Mucosa of descending colon (tissue), 3 donors: ENCODE measurements around the gene CFAP77. TPM values are rescaled to one million over a fixed set of nuclear protein-coding genes. Genes with fewer than 3 reads are reported as not detected.

Experiments used
- ATAC-seq: fragments of 200-7000 bp; cut with Tn5 transposase; one replicate; pipeline ENCODE4 v1.9.1; 2020; ENCODE audit warnings: mild to moderate bottlenecking, moderate library complexity
- DNase-seq, 3 donors: peaks; one replicate each; pipeline ENCODE4 v3.0.0-alpha.2; 2020
- H3K36me3 ChIP-seq: fragments of 200-600 bp; one replicate; pipeline ENCODE4 v1.8.0; 2021; ENCODE audit warnings: low read depth, mild to moderate bottlenecking
- H3K4me1 ChIP-seq: fragments of 200-600 bp; one replicate; pipeline ENCODE4 v1.8.0; 2021; ENCODE audit warnings: low read depth, mild to moderate bottlenecking
- H3K4me3 ChIP-seq: fragments of 200-600 bp; one replicate; pipeline ENCODE4 v1.8.0; 2021; ENCODE audit warnings: mild to moderate bottlenecking
- H3K9me3 ChIP-seq: fragments of 200-600 bp; one replicate; pipeline ENCODE4 v1.8.0; 2021; ENCODE audit warnings: mild to moderate bottlenecking
- CTCF ChIP-seq: fragments of 200-600 bp; IDR thresholded peaks from one replicate; pipeline ENCODE4 v1.8.0; 2022; ENCODE audit warnings: antibody characterized with exemption, mild to moderate bottlenecking
- intact Hi-C, 2 donors: fragments of 100-400 bp; cut with DNase I in 1 of 2; cut with micrococcal nuclease in 1 of 2; formaldehyde crosslinking; loops; one replicate each; pipeline versions ENCODE4 v1.11.0 to v1.11.1; 2022; cut with DNase I, micrococcal nuclease
- total RNA-seq, 3 donors: library from RNA; stranded (reverse); fragmentation: NEBNext Ultra II Directional in 2 of 3; extraction: Animal tissue kit (Norgen Biotek cat#: 25700) in 2 of 3; gene quantifications; one replicate each; pipeline versions ENCODE4 v1.2.1 to v1.2.4, GENCODE V29; 2021 to 2023
- donor health status: DM: no; HTN: no; CAD: no; lungs with moderate emphysema.
- donor health status: DM: no; HTN: no; CAD: no.
- donor health status: DM: no; HTN: yes; CAD: no.

Gene CFAP77
- total RNA-seq, 3 donors from 2014 or later, result not detected

GRCh38 chr9:132582276-132582785 is 172.3 kb downstream of the CFAP77 start, which contains the start of gene BARHL1:
TSS of gene BARHL1 (plus strand) at chr9:132582606. CDS start at chr9:132582798, 192 bp downstream.
- H3K4me1 ChIP-seq, result peaks cover 6% of the 10 kb centered on the region
- no peaks in the 10 kb centered on the region for H3K9me3 ChIP-seq
- no peak within 1 kb of the TSS for H3K4me3 ChIP-seq
- intact Hi-C loops, result no loop called here
- no peak for TF ChIP-seq CTCF
- no peaks in the 10 kb centered on the region for H3K36me3 ChIP-seq
- DNase-seq, result no peak
- ATAC-seq, result no peak

GRCh38 chr9:132582786-132583583 is 173.0 kb downstream of the CFAP77 start:
- no peak overlapping the region for H3K4me3 ChIP-seq

GRCh38 chr9:132583584-132584304 is 173.7 kb downstream of the CFAP77 start:
- ATAC-seq (no peak), DNase-seq (no peak)
- intact Hi-C loops, result no loop called here
- no peak for TF ChIP-seq CTCF
- no peak overlapping the region for H3K4me3 ChIP-seq
- H3K36me3 ChIP-seq, result no peaks in the 10 kb centered on the region
- peaks cover 6% of the 10 kb centered on the region for H3K4me1 ChIP-seq
- H3K9me3 ChIP-seq, result no peaks in the 10 kb centered on the region

More at GRCh38 chr9:132582786-132583583, 173.0 kb downstream of the CFAP77 start:
- intact Hi-C loops, result no loop called here
- no peak for ATAC-seq
- H3K36me3 ChIP-seq, result no peaks in the 10 kb centered on the region
- peaks cover 6% of the 10 kb centered on the region for H3K4me1 ChIP-seq
- TF ChIP-seq CTCF, result no peak
- no peaks in the 10 kb centered on the region for H3K9me3 ChIP-seq
- DNase-seq, result no peak

- H3K36me3 ChIP-seq, result no peaks in the 10 kb centered on the region
- H3K4me1 ChIP-seq, result peaks cover 6% of the 10 kb centered on the region
- intact Hi-C loops, result no loop called here
- TF ChIP-seq CTCF, result no peak
- ATAC-seq (no peak), DNase-seq (no peak)
- H3K4me3 ChIP-seq, result no peak overlapping the region
- no peaks in the 10 kb centered on the region for H3K9me3 ChIP-seq
These were observed 174.9 kb downstream of the CFAP77 start for GRCh38 chr9:132584601-132585560.
